CD4-positive, CD25-positive, alpha-beta regulatory T cell (primary cell): ENCODE results near the gene TNIK. TPM values are rescaled to one million over a fixed set of nuclear protein-coding genes. Genes with fewer than 3 reads are reported as not detected.

Source experiments
- ATAC-seq, 2 donors: fragments of 150-1000 bp; cut with Tn5 transposase; one replicate each; pipeline ENCODE4 v1.10.0; 2021; ENCODE audit warnings: low read depth in 2 of 2, moderate number of reproducible peaks in 2 of 2, moderate library complexity in 1 of 2
- DNase-seq, 3 donors: peaks; one replicate each; pipeline versions ENCODE4 v3.0.0 to v3.0.0-alpha.2; 2012 to 2022; ENCODE audit warnings: mixed read lengths in 1 of 3
- H3K27ac ChIP-seq: one replicate; pipeline ENCODE4 v1.7.0; 2013; ENCODE audit warnings: mild to moderate bottlenecking, low read length; ENCODE audit not compliant: insufficient read depth, poor library complexity, severe bottlenecking
- H3K27me3 ChIP-seq: one replicate; pipeline ENCODE4 v1.7.0; 2013; ENCODE audit warnings: low read length; ENCODE audit not compliant: control insufficient read depth, insufficient read depth
- H3K36me3 ChIP-seq: one replicate; pipeline ENCODE4 v1.7.0; 2013; ENCODE audit warnings: mild to moderate bottlenecking, low read length, moderate library complexity; ENCODE audit not compliant: control insufficient read depth, insufficient read depth
- H3K4me1 ChIP-seq: 2 replicates; pipeline ENCODE4 v1.7.0; 2013; ENCODE audit warnings: mild to moderate bottlenecking, low read length; ENCODE audit not compliant: insufficient read depth, control insufficient read depth, poor library complexity, severe bottlenecking
- H3K4me3 ChIP-seq: one replicate; pipeline ENCODE4 v1.7.0; 2013; ENCODE audit warnings: low read depth, mild to moderate bottlenecking, low read length, moderate library complexity
- H3K9me3 ChIP-seq, 2 experiments: 1 replicate in 1 of 2; 2 replicates in 1 of 2; pipeline ENCODE4 v1.7.0; 2013; ENCODE audit warnings: low read length in 2 of 2, mild to moderate bottlenecking in 1 of 2, moderate library complexity in 1 of 2; ENCODE audit not compliant: control insufficient read depth in 2 of 2
- H3K27ac Mint-ChIP-seq, 3 donors: one replicate each; pipeline ENCODE4 v1.8.0; 2020 to 2022; ENCODE audit warnings: mild to moderate bottlenecking in 3 of 3, mixed read lengths in 3 of 3, moderate library complexity in 2 of 3
- H3K27me3 Mint-ChIP-seq: one replicate; pipeline ENCODE4 v1.8.0; 2022; ENCODE audit warnings: mild to moderate bottlenecking, mixed read lengths
- H3K36me3 Mint-ChIP-seq: one replicate; pipeline ENCODE4 v1.8.0; 2020; ENCODE audit warnings: mixed read lengths
- H3K4me1 Mint-ChIP-seq, 4 donors: one replicate each; pipeline ENCODE4 v1.8.0; 2020 to 2022; ENCODE audit warnings: mixed read lengths in 4 of 4, mild to moderate bottlenecking in 1 of 4
- H3K4me3 Mint-ChIP-seq, 4 donors: one replicate each; pipeline ENCODE4 v1.8.0; 2020 to 2022; ENCODE audit warnings: mild to moderate bottlenecking in 4 of 4, mixed read lengths in 4 of 4, moderate library complexity in 3 of 4
- H3K9me3 Mint-ChIP-seq, 7 donors: one replicate each; pipeline ENCODE4 v1.8.0; 2020 to 2022; ENCODE audit warnings: mixed read lengths in 7 of 7, mild to moderate bottlenecking in 3 of 7, moderate library complexity in 2 of 7
- polyA plus RNA-seq, 4 donors: library from polyadenylated mRNA; unstranded; fragments of 300-500 nt; fragmentation: Illumina TruSeq; gene quantifications; one replicate each; pipeline ENCODE4 v1.2.3, GENCODE V29; 2021
- total RNA-seq: library from RNA; stranded (reverse); gene quantifications from one replicate; pipeline ENCODE4 v1.2.3, GENCODE V29; 2022

The TNIK gene
- total and polyA plus RNA-seq, 5 donors from 2014 or later: 14.7 to 162 (median 22.3) TPM

GRCh38 chr3:171416666-171417065 is 43.5 kb downstream of the TNIK start:
- no peak overlapping the region for H3K4me3 ChIP-seq
- H3K36me3 Mint-ChIP-seq: peaks cover 17% of the 10 kb centered on the region
- peak overlapping the region in 1 of 3 donors; percentile 39 for H3K27ac Mint-ChIP-seq
- H3K9me3 Mint-ChIP-seq: peaks cover 0 to 2% (median 0%) of the 10 kb centered on the region in 7 donors
- ATAC-seq: no peak
- peaks cover 22% of the 10 kb centered on the region for H3K4me1 ChIP-seq
- H3K9me3 ChIP-seq: no peaks in the 10 kb centered on the region
- H3K4me3 Mint-ChIP-seq: no peak overlapping the region
- no peaks in the 10 kb centered on the region for H3K27me3 Mint-ChIP-seq
- no peak overlapping the region for H3K27ac ChIP-seq
- no peaks in the 10 kb centered on the region for H3K27me3 ChIP-seq
- peaks cover 9% of the 10 kb centered on the region for H3K36me3 ChIP-seq
- no peak for DNase-seq
- peaks cover 23 to 79% (median 62%) of the 10 kb centered on the region in 4 donors for H3K4me1 Mint-ChIP-seq

- H3K27me3 Mint-ChIP-seq: no peaks in the 10 kb centered on the region
- peaks cover 13% of the 10 kb centered on the region for H3K36me3 Mint-ChIP-seq
- DNase-seq: no peak
- no peak for ATAC-seq
- Histone ChIP-seq H3K27me3 (no peaks in the 10 kb centered on the region), H3K27ac (no peak overlapping the region), H3K9me3 (no peaks in the 10 kb centered on the region), H3K4me3 (peak overlapping the region; percentile 11), H3K4me1 (peaks cover 24% of the 10 kb centered on the region), H3K36me3 (peaks cover 9% of the 10 kb centered on the region)
- no peak overlapping the region for H3K4me3 Mint-ChIP-seq
- H3K4me1 Mint-ChIP-seq: peaks cover 23 to 78% (median 60%) of the 10 kb centered on the region in 4 donors
- no peak overlapping the region for H3K27ac Mint-ChIP-seq
- peaks cover 0 to 2% (median 0%) of the 10 kb centered on the region in 7 donors for H3K9me3 Mint-ChIP-seq
These were observed 44.1 kb downstream of the TNIK start for GRCh38 chr3:171416061-171416460.

- Mint-ChIP-seq H3K27ac (peak overlapping the region in 2 of 3 donors; percentile 29 to 70), H3K4me1 (peaks cover 23 to 77% (median 56%) of the 10 kb centered on the region in 4 donors)
These were observed 45.1 kb downstream of the TNIK start for GRCh38 chr3:171415070-171415469.

GRCh38 chr3:171412473-171412872 is 47.7 kb downstream of the TNIK start:
- DNase-seq: no peak
- peaks cover 46 to 86% (median 63%) of the 10 kb centered on the region in 4 donors for H3K4me1 Mint-ChIP-seq
- H3K4me1 ChIP-seq: peaks cover 34% of the 10 kb centered on the region

More at GRCh38 chr3:171415070-171415469, 45.1 kb downstream of the TNIK start:
- Histone ChIP-seq H3K36me3 (peaks cover 7% of the 10 kb centered on the region), H3K4me1 (peaks cover 28% of the 10 kb centered on the region), H3K4me3 (no peak overlapping the region), H3K27me3 (no peaks in the 10 kb centered on the region), H3K9me3 (no peaks in the 10 kb centered on the region), H3K27ac (no peak overlapping the region)
- H3K9me3 Mint-ChIP-seq: peaks cover 0 to 2% (median 0%) of the 10 kb centered on the region in 7 donors
- no peaks in the 10 kb centered on the region for H3K27me3 Mint-ChIP-seq
- DNase-seq (no peak), ATAC-seq (no peak)
- peak overlapping the region in 3 of 4 donors; percentile 12 to 20 (median 15) for H3K4me3 Mint-ChIP-seq
- H3K36me3 Mint-ChIP-seq: peaks cover 13% of the 10 kb centered on the region

DNA sequence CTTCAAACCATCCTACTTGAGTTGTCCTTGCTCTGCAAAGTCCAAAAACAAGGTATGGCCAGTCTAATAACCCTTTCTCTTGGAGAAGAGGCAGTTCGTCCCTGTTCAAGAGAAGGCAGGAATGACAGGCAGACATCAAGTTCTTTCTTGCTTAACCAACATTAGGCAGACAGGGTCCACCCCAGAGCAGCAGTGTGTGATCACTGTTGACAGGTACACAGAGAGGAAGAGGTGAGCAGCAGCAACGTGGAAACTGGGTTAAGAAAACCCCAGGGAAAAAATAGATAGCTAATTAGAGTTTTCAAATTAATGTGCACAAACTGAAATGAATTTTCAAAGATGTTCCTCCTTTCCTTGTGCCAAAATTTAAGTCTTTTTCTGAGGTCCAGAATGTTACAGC is 48.2 kb downstream of the TNIK start:
- H3K27me3 Mint-ChIP-seq: no peaks in the 10 kb centered on the region
- Histone ChIP-seq H3K36me3 (peaks cover 4% of the 10 kb centered on the region), H3K27me3 (no peaks in the 10 kb centered on the region), H3K4me1 (peaks cover 34% of the 10 kb centered on the region), H3K9me3 (no peaks in the 10 kb centered on the region), H3K4me3 (peak overlapping the region; percentile 1), H3K27ac (no peak overlapping the region)
- ATAC-seq (no peak), DNase-seq (no peak)
- peaks cover 47 to 88% (median 64%) of the 10 kb centered on the region in 4 donors for H3K4me1 Mint-ChIP-seq
- H3K27ac Mint-ChIP-seq: peak overlapping the region; percentile 33 to 68 (median 40)
- peak overlapping the region in 1 of 4 donors; percentile 11 for H3K4me3 Mint-ChIP-seq
- H3K9me3 Mint-ChIP-seq: no peaks in the 10 kb centered on the region
- peaks cover 11% of the 10 kb centered on the region for H3K36me3 Mint-ChIP-seq

More at GRCh38 chr3:171412473-171412872, 47.7 kb downstream of the TNIK start:
- Mint-ChIP-seq H3K36me3 (peaks cover 10% of the 10 kb centered on the region), H3K27me3 (no peaks in the 10 kb centered on the region), H3K9me3 (no peaks in the 10 kb centered on the region), H3K27ac (peak overlapping the region; percentile 33 to 68 (median 40)), H3K4me3 (peak overlapping the region in 2 of 4 donors; percentile 2 to 14)
- no peak for ATAC-seq
- H3K36me3 ChIP-seq: peaks cover 4% of the 10 kb centered on the region
- no peaks in the 10 kb centered on the region for H3K27me3 ChIP-seq
- H3K9me3 ChIP-seq: no peaks in the 10 kb centered on the region
- H3K4me3 ChIP-seq: peak overlapping the region; percentile 21
- no peak overlapping the region for H3K27ac ChIP-seq

- peak overlapping the region in 1 of 4 donors; percentile 8 for H3K4me3 Mint-ChIP-seq
- peaks cover 58 to 88% (median 63%) of the 10 kb centered on the region in 4 donors for H3K4me1 Mint-ChIP-seq
- DNase-seq: no peak
- Histone ChIP-seq H3K27ac (no peak overlapping the region), H3K4me3 (no peak overlapping the region), H3K36me3 (peaks cover 4% of the 10 kb centered on the region), H3K4me1 (peaks cover 31% of the 10 kb centered on the region), H3K27me3 (no peaks in the 10 kb centered on the region), H3K9me3 (no peaks in the 10 kb centered on the region)
- H3K36me3 Mint-ChIP-seq: peaks cover 17% of the 10 kb centered on the region
- no peak overlapping the region for H3K27ac Mint-ChIP-seq
- ATAC-seq: no peak
- no peaks in the 10 kb centered on the region for H3K9me3 Mint-ChIP-seq
- no peaks in the 10 kb centered on the region for H3K27me3 Mint-ChIP-seq
These were observed 50.0 kb downstream of the TNIK start for GRCh38 chr3:171410186-171410585.

DNA sequence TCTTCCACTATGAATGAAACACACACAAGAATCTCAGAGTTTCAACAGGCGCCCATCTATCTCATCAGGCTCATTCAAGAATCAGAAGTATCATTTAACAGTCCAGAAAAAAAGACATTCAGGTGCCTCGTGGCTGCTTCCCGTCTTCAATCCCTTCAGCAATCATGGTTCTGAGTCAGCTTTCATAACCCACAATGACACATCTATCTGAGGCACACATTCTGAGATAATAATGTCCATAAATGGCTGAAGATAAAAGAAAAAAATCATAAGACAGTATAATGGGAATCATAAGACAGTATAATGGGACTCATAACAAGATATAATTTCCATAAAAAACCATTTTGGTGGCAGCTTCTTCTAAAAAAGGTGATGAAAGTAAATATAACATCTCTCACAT is 52.4 kb downstream of the TNIK start:
- H3K36me3 Mint-ChIP-seq: peaks cover 21% of the 10 kb centered on the region
- peak overlapping the region in 2 of 3 donors; percentile 3 to 5 for H3K27ac Mint-ChIP-seq
- Histone ChIP-seq H3K27me3 (no peaks in the 10 kb centered on the region), H3K36me3 (peaks cover 4% of the 10 kb centered on the region), H3K9me3 (no peaks in the 10 kb centered on the region), H3K27ac (no peak overlapping the region), H3K4me1 (peaks cover 22% of the 10 kb centered on the region), H3K4me3 (no peak overlapping the region)
- H3K27me3 Mint-ChIP-seq: no peaks in the 10 kb centered on the region
- H3K4me1 Mint-ChIP-seq: peaks cover 60 to 83% (median 63%) of the 10 kb centered on the region in 4 donors
- ATAC-seq: no peak
- peak overlapping the region in 2 of 4 donors; percentile 0 to 1 for H3K4me3 Mint-ChIP-seq
- H3K9me3 Mint-ChIP-seq: no peaks in the 10 kb centered on the region
- DNase-seq: peak in 1 of 3 donors; percentile 6

DNA sequence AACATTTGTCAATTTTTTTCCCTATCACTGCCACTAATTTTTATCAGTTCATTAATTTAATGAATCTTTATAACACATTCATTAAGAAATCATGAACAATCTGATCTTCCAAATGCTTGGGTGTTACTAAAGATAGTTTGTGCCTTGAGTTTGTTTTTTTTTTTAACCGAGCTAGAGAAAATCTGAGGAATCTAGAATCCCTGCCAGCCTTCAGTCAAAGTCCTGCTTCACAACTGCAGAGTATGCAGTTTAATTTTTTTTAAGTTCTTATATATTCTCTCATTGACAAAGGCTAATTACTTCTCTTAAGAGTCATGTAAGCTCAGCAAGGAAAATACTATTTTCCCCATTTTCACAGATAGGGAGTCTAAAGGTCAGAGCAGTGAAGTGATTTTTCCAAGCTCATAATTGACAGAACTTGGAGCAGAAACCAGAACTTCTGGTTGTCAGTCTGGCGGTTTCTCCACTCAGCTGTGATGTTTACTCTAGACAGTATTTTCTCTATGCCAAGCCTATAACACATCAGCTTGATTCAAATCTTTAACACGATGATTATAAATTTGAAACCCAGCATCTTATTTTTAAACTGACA is 55.7 kb downstream of the TNIK start:
- H3K27me3 ChIP-seq: no peaks in the 10 kb centered on the region
- no peaks in the 10 kb centered on the region for H3K9me3 ChIP-seq
- H3K36me3 ChIP-seq: peaks cover 4% of the 10 kb centered on the region
- no peak overlapping the region for H3K4me3 ChIP-seq
- Mint-ChIP-seq H3K4me3 (peak overlapping the region in 1 of 4 donors; percentile 11), H3K36me3 (peaks cover 25% of the 10 kb centered on the region), H3K27ac (peak overlapping the region in 1 of 3 donors; percentile 44), H3K27me3 (no peaks in the 10 kb centered on the region), H3K9me3 (no peaks in the 10 kb centered on the region), H3K4me1 (peaks cover 63 to 83% (median 71%) of the 10 kb centered on the region in 4 donors)
- ATAC-seq (no peak), DNase-seq (no peak)
- H3K27ac ChIP-seq: no peak overlapping the region
- H3K4me1 ChIP-seq: no peaks in the 10 kb centered on the region
